GM19463 (cell line): ENCODE data around the gene MC4R.
"Not testable (repeated sequence)": the region's sequence is repeated elsewhere in the genome, so short reads cannot be mapped to it uniquely, and the experiment has no call there.

ENCODE experiments used
- ATAC-seq: cut with Tn5 transposase; IDR thresholded peaks from one replicate; pipeline ENCODE4 v1.9.1; 2021; ENCODE audit warnings: mild to moderate bottlenecking, moderate library complexity; ENCODE audit not compliant: unreplicated experiment

MC4R gene

DNA sequence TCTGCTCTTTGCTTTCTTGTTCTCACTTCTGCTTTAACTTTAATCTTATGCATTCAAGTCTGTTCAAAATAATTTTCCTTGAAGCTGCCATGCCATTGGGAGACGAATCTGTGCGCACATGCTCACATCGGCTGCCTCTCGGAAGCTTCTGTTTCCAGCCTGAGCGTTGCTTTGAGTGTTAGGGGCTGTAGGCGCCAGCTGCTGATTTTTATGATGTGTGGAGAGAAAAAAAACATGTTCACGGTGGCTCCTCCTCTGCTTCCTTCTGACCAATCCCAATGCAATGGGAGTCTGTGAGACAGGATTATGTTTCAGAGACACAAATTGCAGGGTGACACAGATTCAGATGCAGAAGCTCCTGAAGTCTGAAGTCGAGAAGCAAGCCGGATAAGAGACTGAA, at the start of gene MC4R:
Gene MC4R (minus strand): TSS at position 180 of the 400 bp plus-strand sequence. CDS start 426 bp downstream, outside the sequence.
- no peak for ATAC-seq

DNA sequence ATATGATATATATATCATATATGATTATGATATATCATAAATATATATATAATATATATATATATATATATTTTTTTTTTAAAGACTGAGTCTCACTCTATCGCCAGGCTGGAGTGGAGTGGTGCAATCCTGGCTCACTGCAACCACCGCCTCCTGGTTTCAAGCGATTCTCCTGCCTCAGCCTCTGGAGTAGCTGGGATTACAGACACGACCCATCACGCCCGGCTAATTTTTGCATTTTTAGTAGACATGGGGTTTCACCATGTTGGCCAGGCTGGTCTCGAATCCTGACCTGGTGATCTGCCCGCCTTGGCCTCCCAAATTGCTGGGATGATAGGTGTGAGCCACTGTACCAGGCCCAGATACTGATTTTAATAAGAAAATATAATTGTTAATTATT, 49.7 kb upstream of the MC4R start:
- not testable (repeated sequence) for ATAC-seq

DNA sequence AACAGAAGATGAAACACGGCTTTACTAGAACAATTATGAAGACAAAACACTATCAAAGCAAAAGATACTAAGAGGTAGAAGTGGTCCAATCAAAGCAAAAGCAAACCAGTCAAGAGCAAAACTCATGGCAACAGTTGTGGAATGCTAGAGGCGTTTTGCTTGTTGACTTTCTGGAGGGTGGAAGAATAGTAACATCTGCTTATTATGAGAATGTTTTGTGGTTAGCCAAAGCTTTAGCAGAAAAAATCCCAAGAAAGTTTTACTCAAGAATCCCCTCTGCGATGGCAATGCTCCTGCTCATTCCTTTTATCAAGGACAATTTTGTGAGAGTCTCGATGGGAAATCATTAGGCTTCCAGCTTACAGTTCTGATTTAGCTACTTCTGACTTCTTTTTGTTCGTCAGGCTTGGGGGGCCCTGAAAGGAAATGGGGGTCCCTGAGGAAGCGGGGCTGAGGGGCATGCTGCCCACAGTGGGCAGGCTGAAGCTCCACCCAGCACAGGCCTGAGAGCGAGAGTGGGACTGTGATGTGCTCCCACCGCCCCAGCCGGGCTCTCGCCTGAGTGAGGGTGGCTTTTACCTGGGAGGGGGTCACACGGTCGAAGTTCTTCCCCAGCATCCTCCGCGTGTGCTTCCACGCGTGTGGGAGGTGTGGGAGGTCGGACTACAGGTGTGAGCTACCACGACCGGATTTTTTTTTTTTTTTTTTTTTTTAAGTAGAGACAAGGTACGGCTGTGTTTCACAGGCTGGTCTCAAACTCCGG, 49.0 kb upstream of the MC4R start:
- ATAC-seq = no peak

DNA sequence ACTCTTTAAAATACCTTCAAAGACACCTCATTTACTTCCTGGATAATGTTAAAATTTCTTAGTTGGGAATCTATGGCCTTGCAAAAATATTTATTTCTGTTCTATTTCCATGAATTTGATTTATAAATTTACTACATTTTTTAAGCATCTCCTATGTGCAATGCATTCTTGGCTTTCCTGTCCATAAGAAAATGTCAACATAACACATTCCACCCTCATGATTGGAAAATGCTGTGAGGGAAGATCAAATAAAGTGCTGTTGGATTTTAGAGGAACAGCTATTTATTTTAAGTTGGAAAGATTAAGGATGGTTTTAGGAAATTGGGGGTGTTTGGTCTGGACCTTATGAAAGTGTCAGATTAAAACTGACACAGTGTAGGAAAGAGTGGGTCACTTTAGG, 45.4 kb upstream of the MC4R start:
- ATAC-seq = no peak

DNA sequence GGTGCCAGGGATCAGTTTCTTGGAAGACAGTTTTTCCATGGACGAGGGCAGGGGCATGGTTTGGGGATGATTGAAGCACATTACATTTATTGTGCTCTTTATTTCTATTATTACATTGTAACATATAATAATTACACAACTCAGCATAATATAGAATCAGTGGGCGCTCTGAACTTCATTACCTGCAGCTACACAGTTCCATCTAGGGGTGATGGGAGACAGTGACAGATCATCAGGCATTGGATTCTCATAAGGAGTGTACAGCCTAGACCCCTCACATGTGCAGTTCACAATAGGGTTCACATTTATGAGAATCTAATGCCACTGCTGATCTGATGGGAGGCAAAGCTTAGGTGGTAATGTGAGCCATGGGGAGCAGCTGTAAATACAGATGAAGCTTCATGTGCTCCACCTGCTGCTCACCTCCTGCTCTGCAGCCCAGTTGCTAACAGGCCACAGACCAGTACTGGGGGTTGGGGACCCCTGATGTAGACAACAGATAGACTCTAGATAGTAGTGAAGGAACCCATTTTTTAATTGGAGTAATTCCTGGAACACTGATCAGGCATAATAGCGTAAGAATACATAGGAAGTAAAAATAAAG, 41.5 kb upstream of the MC4R start:
- ATAC-seq = no peak

DNA sequence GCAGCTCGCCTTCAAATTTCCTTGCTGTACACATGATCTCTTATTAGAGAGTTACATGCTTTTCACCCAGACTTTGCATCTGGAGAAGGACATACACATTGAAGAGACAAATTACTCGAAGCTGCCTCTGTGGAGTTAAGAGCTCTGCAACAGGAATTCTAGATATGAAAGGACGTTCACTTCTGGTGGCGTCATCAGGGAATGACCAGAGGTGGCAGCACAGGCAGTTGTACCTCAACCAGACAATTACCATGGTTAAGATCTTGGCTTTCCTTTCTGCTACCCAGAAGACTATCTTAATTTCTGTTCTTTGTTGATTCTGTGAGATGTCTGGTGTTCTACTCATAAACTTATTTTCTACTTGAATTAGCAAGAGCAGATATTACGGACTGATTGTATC, 39.1 kb upstream of the MC4R start:
- ATAC-seq = no peak

DNA sequence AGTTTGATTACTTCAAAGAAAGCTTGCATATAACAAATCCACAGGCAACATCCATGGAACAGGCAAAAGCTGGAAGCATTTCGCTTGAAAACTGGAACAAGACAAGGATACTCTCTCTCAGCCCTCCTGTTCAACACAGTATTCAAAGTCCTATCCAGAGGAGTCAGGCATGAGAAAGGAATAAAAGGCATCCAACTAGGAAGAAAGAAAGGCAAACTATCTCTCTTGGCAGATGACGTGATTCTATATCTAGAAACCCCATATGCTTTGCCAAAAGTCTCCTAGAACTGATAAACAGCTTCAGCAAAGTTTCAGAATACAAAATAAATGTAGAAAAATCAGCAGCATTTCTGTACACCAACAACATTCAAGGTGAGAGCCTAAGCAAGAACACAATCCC, 34.1 kb upstream of the MC4R start:
- ATAC-seq = no peak

DNA sequence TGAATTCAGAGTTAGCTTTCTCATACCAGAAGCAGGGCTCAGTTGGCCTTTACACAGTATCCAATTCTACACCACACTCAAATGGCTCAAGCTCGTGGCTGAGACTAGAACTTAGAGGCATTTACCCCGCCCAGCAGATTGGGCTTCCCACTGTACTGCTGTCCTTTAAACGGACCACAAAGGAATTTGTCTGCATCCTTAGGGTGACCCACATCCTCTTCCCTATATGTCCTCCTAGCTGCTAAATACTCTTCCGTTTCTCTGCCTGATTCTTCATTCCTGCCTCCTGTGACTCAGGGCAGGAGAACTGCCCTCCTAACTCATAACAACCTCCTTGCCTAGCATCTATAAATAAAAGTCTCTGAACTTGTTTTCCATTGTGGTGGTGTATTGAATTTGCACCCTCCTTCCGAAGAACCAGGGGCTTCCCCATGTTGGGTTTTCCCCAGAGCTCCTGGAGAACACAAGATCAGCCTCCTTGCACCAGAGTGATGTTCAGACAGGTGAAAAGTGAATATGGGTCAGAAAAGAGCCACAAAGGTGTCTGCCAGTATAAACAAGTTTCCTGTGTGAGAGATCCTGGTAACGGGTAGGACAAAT, 32.0 kb upstream of the MC4R start:
- no peak for ATAC-seq

DNA sequence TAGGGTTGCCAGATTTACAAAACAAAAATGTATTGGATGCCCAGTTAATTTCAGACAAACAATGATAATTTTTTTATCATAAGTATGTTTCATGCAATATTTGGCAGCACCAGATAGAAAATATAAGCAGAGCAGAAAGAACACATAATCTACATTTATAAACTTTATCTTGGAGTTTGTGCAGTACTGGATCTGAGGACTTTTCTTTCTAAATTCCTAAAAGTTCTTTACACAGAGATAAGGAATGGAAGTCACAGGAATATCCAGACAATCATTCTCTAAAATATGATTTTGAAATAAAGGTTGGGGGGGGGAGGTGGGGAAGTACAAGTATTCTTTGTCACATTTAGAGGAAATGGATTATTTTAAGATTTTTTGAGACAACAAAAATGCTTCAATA, 28.8 kb upstream of the MC4R start:
- ATAC-seq = no peak

DNA sequence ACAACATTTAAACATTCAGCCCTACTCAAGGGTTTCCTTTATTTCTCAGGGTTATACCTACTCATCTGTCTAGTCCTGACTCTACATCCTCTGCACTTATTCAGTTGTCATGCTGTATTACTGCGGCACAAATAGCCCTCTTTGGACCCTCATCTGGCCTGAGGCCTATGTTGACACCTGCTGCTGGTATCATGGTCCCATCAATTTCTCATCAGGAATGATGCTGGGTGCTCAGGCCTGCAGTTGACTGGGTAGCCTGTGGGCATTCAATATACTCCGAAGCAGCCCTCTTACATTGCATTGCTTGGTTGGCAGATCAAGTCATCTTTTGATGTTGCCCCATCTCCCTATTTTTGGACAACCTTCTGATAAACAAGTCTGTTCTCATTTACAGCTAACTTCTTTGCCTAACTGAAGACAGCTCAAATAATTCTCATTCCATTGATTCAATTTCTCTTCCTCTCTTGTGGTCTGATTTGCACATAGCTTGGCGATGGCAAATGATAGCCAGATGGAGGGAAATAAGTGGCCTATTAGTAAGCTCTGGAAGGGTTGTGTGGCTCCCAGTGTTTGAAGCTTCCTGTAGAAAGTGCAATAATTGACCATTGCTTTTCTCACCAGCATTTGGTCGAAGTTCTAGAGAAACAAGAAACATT, 19.1 kb upstream of the MC4R start:
- ATAC-seq = no peak

DNA sequence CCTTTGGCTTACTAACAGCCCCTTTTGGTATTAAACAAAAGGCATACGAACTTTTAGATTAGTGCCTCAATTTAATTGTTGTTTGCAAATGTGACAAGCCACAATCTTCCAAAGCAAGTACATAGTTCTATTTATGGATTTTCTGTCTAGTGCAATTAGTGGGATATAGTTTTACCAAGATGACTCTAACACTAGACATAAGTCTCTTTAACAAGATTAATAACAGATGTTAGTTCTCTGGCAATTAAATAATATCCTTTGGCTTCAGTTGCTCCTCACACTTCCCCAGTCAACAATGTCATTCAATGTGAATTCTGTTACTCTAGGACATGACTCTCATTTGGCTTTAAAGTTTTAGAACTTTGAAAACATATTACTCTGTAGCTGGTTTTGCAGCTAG, 16.7 kb upstream of the MC4R start:
- ATAC-seq = no peak

DNA sequence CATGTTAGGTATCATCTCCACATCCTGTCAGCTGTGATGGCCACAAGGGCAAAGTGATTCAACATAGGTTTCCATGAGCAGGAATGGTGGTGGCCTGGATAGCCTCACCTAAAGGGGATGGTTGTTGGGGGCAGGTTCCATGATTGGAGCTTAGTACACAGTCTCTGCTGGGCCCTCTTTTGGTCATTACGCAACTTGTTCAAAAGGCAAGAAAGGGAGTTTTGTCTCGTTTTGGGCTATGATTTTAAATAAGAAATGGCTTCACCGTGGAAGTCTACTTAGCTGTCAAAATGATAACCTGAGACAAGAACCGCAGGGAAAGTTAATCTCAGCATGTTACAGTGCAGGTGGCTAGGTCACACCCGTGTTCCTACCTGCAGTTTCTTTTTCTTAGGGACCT, 13.1 kb upstream of the MC4R start:
- ATAC-seq = no peak

DNA sequence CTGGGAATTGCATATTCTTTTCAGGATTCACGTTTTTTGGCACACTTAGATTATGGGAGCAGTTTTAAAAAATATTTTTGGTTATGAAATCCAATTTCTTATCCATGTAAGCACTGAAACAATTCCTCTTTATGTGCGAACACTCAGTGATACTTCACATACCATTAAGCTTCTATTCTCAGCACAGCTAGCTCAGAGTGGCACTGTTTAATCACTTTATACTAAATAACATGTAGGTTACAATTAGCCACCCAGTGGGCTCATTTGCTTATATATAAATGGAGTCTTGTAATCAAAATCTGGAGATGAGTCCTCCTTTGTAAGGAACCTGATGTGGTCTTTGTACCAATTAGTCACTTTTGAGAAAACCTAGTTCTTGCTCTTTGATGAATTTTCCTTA, 11.3 kb upstream of the MC4R start:
- ATAC-seq = no peak

DNA sequence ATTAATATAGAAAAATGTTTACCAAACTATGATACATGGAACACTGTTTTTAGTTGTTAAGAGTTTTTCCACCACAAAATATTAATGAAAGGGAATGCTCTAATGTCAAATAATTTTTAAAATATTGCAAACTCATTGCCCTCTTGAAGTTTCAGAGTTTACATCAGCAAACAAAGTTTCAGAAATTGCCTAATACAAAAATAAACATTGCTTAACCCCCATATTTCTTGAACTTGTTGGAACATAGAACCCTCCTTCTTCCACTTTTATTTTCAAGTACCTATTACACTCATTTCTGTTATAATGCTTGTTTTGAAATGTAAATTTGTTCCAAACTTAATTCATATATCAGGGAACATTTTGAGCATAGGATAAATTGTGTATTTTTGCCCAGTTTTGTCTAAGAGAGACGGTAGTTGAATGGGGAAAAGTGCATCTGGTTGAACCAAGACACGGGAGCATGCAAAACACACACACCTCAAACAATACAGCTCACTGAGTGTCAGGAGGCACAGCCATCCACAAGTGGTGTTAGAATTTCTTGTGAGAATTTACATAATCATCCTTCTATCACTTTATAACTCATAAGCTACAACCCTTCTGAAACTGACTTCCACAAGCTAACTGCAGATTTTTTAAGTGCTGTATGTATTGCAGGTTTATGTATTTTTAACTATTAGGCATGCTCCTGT, 5.3 kb upstream of the MC4R start:
- no peak for ATAC-seq

DNA sequence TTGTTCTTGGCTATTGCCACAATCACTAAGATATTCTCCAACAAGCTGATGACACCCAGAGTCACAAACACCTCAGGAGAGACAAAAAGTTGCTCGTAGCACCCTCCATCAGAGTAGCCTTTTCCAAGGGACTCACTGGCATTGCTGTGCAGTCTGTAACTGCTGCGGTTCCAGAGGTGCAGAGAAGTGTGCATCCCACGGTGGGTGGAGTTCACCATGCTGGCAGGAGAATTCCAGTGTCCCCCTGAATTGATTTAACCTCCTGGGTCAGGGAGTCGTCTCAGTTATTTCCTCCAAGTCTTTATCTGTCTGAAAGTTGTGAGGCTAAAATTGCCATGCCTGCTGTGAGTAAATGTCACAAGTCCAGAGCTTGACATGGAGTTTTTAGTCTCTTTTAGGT, 443 bp downstream of the MC4R start:
- ATAC-seq = no peak

DNA sequence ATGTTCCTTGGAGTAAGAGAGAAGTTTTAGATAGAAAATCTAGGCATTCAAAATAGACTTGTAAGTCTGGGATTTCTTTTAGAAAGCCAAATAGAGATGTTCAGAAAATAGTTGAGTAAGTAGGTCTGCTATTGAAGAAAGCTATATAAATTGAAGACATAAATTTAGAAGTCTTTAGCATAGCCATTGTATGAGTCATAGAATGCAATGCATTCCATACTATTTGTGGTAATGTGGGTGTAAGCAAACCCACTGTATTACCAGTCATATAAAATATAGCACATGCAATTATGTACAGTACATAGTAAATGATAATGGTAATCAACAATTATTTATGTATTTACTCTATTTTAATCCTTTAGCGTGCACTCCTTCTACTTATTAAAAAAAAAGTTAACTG, 14.1 kb downstream of the MC4R start:
- no peak for ATAC-seq

DNA sequence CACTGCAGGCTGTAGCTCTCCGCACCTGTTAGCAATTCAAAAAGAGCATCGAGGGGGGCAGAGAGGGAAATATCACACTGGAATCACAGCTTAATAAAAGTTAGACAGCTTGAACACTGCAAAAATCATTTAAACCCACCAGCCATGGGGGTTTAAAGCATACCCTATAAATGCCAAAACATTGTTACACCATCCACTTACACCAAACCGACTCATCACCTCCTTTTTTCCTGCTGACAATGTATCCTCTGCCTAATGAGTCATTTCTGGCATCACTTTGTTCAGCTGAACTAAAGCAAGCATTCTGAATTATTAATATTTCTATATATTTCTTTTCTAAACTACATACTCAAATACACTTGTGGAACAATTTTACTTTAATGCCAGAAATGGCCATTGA, 21.6 kb downstream of the MC4R start:
- no peak for ATAC-seq

DNA sequence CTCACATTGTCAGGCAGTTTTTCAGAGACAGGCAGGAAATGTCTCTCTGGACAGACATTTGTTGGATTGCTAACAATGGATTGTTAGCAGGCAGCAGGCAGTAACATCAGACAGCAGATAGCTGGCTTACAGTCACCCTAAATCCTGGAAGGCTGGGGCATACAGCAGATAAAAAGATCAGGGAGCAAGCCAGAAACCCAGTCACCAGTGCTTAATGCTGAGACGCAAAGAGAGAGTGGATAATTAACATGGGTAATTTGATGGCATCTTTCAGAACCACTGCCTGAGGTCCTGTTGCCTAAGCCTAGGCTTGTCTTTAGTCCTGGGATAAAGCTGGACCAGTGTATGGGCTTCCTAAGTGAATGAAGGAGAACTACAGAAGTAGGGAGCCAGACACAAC, 22.4 kb downstream of the MC4R start:
- no peak for ATAC-seq

DNA sequence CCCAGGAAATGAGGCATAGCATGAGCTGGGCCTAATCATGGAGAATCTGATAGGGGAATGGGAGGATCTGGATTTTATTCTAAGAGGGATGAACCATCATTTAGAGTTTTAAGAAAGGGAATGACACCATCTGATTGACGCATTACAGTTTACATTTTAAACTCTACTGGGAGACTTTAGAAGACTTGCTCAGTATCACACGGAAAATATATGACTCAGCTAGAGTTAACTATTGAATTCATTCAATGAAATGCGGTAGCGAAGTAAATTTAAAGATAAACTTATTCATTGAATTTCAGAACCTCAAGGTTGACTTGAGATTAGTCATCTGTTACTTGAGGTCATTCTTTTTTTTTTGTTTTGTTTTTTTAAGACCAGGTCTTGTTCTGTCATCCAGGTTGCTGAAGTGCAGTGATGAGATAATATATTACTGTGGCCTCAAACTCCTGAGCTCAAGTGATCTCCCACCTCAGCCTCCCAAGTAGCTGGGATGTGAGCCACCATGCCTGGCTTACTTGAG, 25.0 kb downstream of the MC4R start:
- ATAC-seq = no peak

DNA sequence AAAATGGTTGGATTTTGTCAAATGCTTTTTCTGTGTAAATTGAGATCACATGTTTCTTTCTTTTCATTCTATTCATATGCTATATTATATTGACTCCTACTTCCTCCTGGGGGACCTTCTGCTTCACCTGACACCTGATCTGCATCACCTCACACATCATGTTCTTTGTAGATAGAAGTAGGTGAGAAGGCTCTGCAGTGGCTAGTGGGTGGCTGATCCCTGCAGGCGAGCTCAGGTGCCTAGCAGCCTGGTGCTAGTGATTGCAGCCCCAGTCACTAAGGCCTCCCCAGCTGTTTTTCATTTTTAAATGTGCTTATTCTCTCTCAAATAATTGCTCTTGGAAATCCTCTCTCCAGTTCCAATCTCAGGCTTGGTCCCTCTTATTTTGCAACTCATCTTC, 33.6 kb downstream of the MC4R start:
- ATAC-seq = no peak

DNA sequence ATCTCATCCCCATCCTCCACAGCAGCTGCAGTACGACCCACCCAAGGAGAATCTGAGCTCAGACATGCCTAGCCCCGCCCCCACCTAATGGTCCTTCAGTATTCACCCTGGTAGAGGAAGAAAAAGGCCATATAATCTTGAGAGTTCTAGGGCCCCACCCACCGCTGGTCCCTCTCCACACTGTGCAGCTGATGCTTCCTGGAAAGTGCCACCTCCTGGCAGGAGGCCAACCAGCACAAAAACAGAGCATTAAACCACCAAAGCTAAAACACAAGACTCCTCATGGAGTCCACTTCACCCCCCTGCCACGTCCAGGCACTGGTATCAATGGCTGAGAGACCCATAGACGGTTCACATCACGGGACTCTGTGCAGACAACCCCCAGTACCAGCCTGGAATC, 40.7 kb downstream of the MC4R start:
- no peak for ATAC-seq
